HCT116 (cell line): ENCODE measurements around the gene ABHD12. TPM values are rescaled to one million over a fixed set of nuclear protein-coding genes. Genes with fewer than 3 reads are reported as not detected.
A peak's percentile ranks its signal among the peaks of the same experiment; 100 is the strongest.

Experiments used
- ATAC-seq: fragments of 200-7000 bp; cut with Tn5 transposase; 2 replicates; pipeline ENCODE4 v1.9.1; 2020; ENCODE audit warnings: mild to moderate bottlenecking, moderate library complexity
- BruUV-seq: library from RNA; stranded (reverse); fragments of 400-500 nt; replicated peaks from 2 replicates; lab custom pipeline; 2021; lab: Mats Ljungman, UMichigan
- CTCF ChIA-PET: fragments of 300-600 bp; sonication (Branson Sonifier 250); formaldehyde crosslinking; loops from one replicate; lab custom pipeline; 2021; ENCODE audit warnings: antibody characterized with exemption; lab: Charles Lee
- POLR2A ChIA-PET: fragments of 300-600, 350-600 bp; sonication (Branson Sonifier 250); formaldehyde crosslinking; loops from one replicate; lab custom pipeline; 2021; ENCODE audit warnings: antibody characterized with exemption; lab: Charles Lee
- RAD21 ChIA-PET, 2 experiments: fragments of 300-600 bp; sonication (Branson Sonifier 250); formaldehyde crosslinking; loops; one replicate each; lab custom pipeline; 2023; ENCODE audit warnings: low total read pairs in 2 of 2; ENCODE audit not compliant: uncharacterized antibody in 2 of 2, unreplicated experiment in 2 of 2, low non-redundant PET in 1 of 2; lab: Charles Lee
- DNase-seq: peaks from one replicate; pipeline ENCODE4 v3.0.0-alpha.2; 2010; ENCODE audit warnings: low read depth, low spot score
- H2AFZ ChIP-seq: fragments of 200-600 bp; shearing (Covaris generic), sonication (generic); 2 replicates; pipeline ENCODE4 v1.6.1; 2017; ENCODE audit warnings: low read depth, mixed run types, mixed read lengths, antibody characterized with exemption, low read length; ENCODE audit not compliant: poor library complexity, severe bottlenecking
- H3K27ac ChIP-seq: 2 replicates; pipeline ENCODE4 v1.5.1; 2012; ENCODE audit warnings: low read depth, low read length
- H3K27me3 ChIP-seq: fragments of 200-600 bp; sonication (generic); 2 replicates; pipeline ENCODE4 v1.6.1; 2016; ENCODE audit warnings: mixed run types, low read length, mixed read lengths; ENCODE audit not compliant: insufficient read depth
- H3K36me3 ChIP-seq, 2 experiments: fragments of 200-500 bp in 1 of 2; fragments of 200-600 bp in 1 of 2; sonication (Bioruptor generic) in 1 of 2; sonication (generic) in 1 of 2; 2 replicates each; pipeline versions ENCODE4 v1.5.1 to v1.6.1; 2014 to 2016; ENCODE audit warnings: low read length in 2 of 2, inconsistent platforms in 1 of 2, mixed read lengths in 1 of 2, mixed run types in 1 of 2; ENCODE audit not compliant: insufficient read depth in 2 of 2, control insufficient read depth in 1 of 2
- H3K4me1 ChIP-seq, 2 experiments: fragments of 200-600 bp in 1 of 2; sonication (generic) in 1 of 2; 2 replicates each; pipeline versions ENCODE4 v1.5.1 to v1.6.1; 2012 to 2017; ENCODE audit warnings: low read length in 2 of 2, inconsistent platforms in 1 of 2, mild to moderate bottlenecking in 1 of 2, mixed read lengths in 1 of 2, mixed run types in 1 of 2, moderate library complexity in 1 of 2; ENCODE audit not compliant: insufficient read depth in 2 of 2, control insufficient read depth in 1 of 2
- H3K4me2 ChIP-seq: fragments of 200-600 bp; sonication (generic); 2 replicates; pipeline ENCODE4 v1.6.1; 2017; ENCODE audit warnings: mixed run types, low read length, mixed read lengths
- H3K4me3 ChIP-seq, 2 experiments: fragments of 200-600 bp in 1 of 2; sonication (generic) in 1 of 2; replicated peaks in 1 of 2; 2 replicates each; pipeline ENCODE4 v1.5.1; 2011 to 2016; ENCODE audit warnings: low read length in 2 of 2, control low read depth in 1 of 2, low read depth in 1 of 2, mild to moderate bottlenecking in 1 of 2, mixed read lengths in 1 of 2, mixed run types in 1 of 2
- H3K79me2 ChIP-seq: fragments of 200-600 bp; sonication (generic); 2 replicates; pipeline ENCODE4 v1.6.1; 2017; ENCODE audit warnings: mild to moderate bottlenecking, mixed run types, low read length, moderate library complexity, mixed read lengths; ENCODE audit not compliant: insufficient read depth
- H3K9ac ChIP-seq: fragments of 200-600 bp; sonication (generic); 2 replicates; pipeline ENCODE4 v1.6.1; 2016; ENCODE audit warnings: low read length, mixed read lengths
- H3K9me2 ChIP-seq: fragments of 200-600 bp; sonication (generic), shearing (Covaris generic); 2 replicates; pipeline ENCODE4 v1.6.1; 2017; ENCODE audit warnings: mixed run types, mild to moderate bottlenecking, moderate library complexity; ENCODE audit not compliant: insufficient read depth
- H3K9me3 ChIP-seq, 2 experiments: fragments of 200-500 bp in 1 of 2; fragments of 200-600 bp in 1 of 2; sonication (Bioruptor generic) in 1 of 2; sonication (generic) in 1 of 2; 2 replicates each; pipeline ENCODE4 v1.6.1; 2014 to 2017; ENCODE audit warnings: low read length in 2 of 2, mixed read lengths in 2 of 2, inconsistent platforms in 1 of 2, low read depth in 1 of 2, mild to moderate bottlenecking in 1 of 2, mixed run types in 1 of 2, moderate library complexity in 1 of 2; ENCODE audit not compliant: control insufficient read depth in 1 of 2, insufficient read depth in 1 of 2
- H4K20me1 ChIP-seq: fragments of 200-600 bp; sonication (generic), shearing (Covaris generic); 2 replicates; pipeline ENCODE4 v1.6.1; 2017; ENCODE audit warnings: mixed run types, mild to moderate bottlenecking, moderate library complexity; ENCODE audit not compliant: insufficient read depth
- CBX3 ChIP-seq: IDR thresholded peaks from 2 replicates; pipeline ENCODE4 v1.6.1; 2012; ENCODE audit warnings: low read depth
- CEBPB ChIP-seq: IDR thresholded peaks from 2 replicates; pipeline ENCODE4 v1.6.1; 2012; ENCODE audit warnings: low read depth
- EGR1 ChIP-seq: IDR thresholded peaks from 2 replicates; pipeline ENCODE4 v1.6.1; 2012; ENCODE audit warnings: low read depth
- ELF1 ChIP-seq: IDR thresholded peaks from 2 replicates; pipeline ENCODE4 v1.6.1; 2012; ENCODE audit warnings: low read depth, borderline replicate concordance
- EZH2 ChIP-seq: fragments of 200-600 bp; sonication (generic); IDR thresholded peaks from 2 replicates; pipeline ENCODE4 v1.6.1; 2017; ENCODE audit warnings: antibody characterized with exemption, mixed run types
- EZH2phosphoT487 ChIP-seq: fragments of 200-600 bp; IDR thresholded peaks from 2 replicates; pipeline ENCODE4 v1.6.1; 2018; ENCODE audit warnings: antibody characterized with exemption, borderline replicate concordance
- FOSL1 ChIP-seq: IDR thresholded peaks from 2 replicates; pipeline ENCODE4 v1.6.1; 2012; ENCODE audit warnings: low read depth
- JUND ChIP-seq: IDR thresholded peaks from 2 replicates; pipeline ENCODE4 v1.6.1; 2012
- POLR2AphosphoS5 ChIP-seq: IDR thresholded peaks from 2 replicates; pipeline ENCODE4 v1.6.1; 2011; ENCODE audit warnings: mild to moderate bottlenecking, low read depth, low read length, moderate library complexity
- RAD21 ChIP-seq: IDR thresholded peaks from 2 replicates; pipeline ENCODE4 v1.6.1; 2012; ENCODE audit warnings: low read depth, mild to moderate bottlenecking
- REST ChIP-seq: IDR thresholded peaks from 2 replicates; pipeline ENCODE4 v1.6.1; 2012; ENCODE audit warnings: low read depth
- SP1 ChIP-seq: IDR thresholded peaks from 2 replicates; pipeline ENCODE4 v1.6.1; 2012; ENCODE audit warnings: low read depth
- TCF7L2 ChIP-seq: IDR thresholded peaks from 2 replicates; pipeline ENCODE4 v1.7.0; 2011; ENCODE audit warnings: borderline replicate concordance, inconsistent platforms; ENCODE audit not compliant: insufficient read depth, insufficient read length; ENCODE audit errors: extremely low read depth
- ZNF274 ChIP-seq: fragments of 200-500 bp; sonication (Bioruptor generic); IDR thresholded peaks from 2 replicates; pipeline ENCODE4 v1.6.1; 2014; ENCODE audit warnings: mild to moderate bottlenecking, low read depth, low read length, inconsistent platforms
- intact Hi-C: fragments of 100-400 bp; cut with micrococcal nuclease; formaldehyde crosslinking; loops from 2 replicates; pipeline ENCODE4 v1.10.0; 2022
- total RNA-seq: library from RNA; stranded (reverse); gene quantifications from one replicate; pipeline ENCODE4 v1.2.1, GENCODE V29; 2021; ENCODE audit not compliant: unreplicated experiment
- TF ChIP-seq, protein P1 (sequence below): IDR thresholded peaks from 2 replicates; pipeline ENCODE4 v1.6.1; 2011; ENCODE audit warnings: mild to moderate bottlenecking, low read length, moderate library complexity; ENCODE audit not compliant: insufficient replicate concordance; ENCODE audit errors: extremely low read depth
- TF ChIP-seq, protein P2 (sequence below): IDR thresholded peaks from 2 replicates; pipeline ENCODE4 v1.6.1; 2012

The ABHD12 gene
- total RNA-seq, 1 experiment from 2014 or later: 31.7 TPM

- H3K36me3 ChIP-seq: peaks cover 3 to 6% of the 10 kb centered on the region in 2 experiments; a peak in 1 of 4 replicates
- H3K9me3 ChIP-seq: no peaks in the 10 kb centered on the region
- H3K27ac ChIP-seq: 0 out of 2 replicates have a peak overlapping the region, but pooled peaks have one; percentile 26
- RAD21 ChIA-PET: no interaction called here
- peaks cover 29 to 34% of the 10 kb centered on the region in 2 experiments for H3K4me1 ChIP-seq
- POLR2A ChIA-PET: no interaction called here
- intact Hi-C loops: no loop called here
- H2AFZ ChIP-seq: no peak overlapping the region
- no peaks in the 10 kb centered on the region for H4K20me1 ChIP-seq
- no peak for DNase-seq
- H3K4me3 ChIP-seq: no peak overlapping the region
- no peaks in the 10 kb centered on the region for H3K27me3 ChIP-seq
- no peak for ATAC-seq
- TF ChIP-seq POLR2AphosphoS5 (no peak), ZNF274 (no peak), JUND (no peak), EZH2phosphoT487 (no peak), TCF7L2 (no peak), RAD21 (no peak), EGR1 (no peak), FOSL1 (no peak), SP1 (no peak), REST (no peak), EZH2 (no peak), CEBPB (no peak), ELF1 (no peak), CBX3 (no peak)
- TF ChIP-seq, protein P1, sequence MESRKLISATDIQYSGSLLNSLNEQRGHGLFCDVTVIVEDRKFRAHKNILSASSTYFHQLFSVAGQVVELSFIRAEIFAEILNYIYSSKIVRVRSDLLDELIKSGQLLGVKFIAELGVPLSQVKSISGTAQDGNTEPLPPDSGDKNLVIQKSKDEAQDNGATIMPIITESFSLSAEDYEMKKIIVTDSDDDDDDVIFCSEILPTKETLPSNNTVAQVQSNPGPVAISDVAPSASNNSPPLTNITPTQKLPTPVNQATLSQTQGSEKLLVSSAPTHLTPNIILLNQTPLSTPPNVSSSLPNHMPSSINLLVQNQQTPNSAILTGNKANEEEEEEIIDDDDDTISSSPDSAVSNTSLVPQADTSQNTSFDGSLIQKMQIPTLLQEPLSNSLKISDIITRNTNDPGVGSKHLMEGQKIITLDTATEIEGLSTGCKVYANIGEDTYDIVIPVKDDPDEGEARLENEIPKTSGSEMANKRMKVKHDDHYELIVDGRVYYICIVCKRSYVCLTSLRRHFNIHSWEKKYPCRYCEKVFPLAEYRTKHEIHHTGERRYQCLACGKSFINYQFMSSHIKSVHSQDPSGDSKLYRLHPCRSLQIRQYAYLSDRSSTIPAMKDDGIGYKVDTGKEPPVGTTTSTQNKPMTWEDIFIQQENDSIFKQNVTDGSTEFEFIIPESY: no peak
- TF ChIP-seq, protein P2, sequence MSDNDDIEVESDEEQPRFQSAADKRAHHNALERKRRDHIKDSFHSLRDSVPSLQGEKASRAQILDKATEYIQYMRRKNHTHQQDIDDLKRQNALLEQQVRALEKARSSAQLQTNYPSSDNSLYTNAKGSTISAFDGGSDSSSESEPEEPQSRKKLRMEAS: no peak
- no TSS peak for BruUV-seq
- H3K9me2 ChIP-seq: no peaks in the 10 kb centered on the region
- H3K9ac ChIP-seq: no peak overlapping the region
- CTCF ChIA-PET: interaction anchor here (5.0 kb wide), 1 partner anchor 101 kb away, joined by 44 read pairs; no protein-coding TSS in a partner anchor
- no peaks in the 10 kb centered on the region for H3K79me2 ChIP-seq
- no peak overlapping the region for H3K4me2 ChIP-seq
Measured at GRCh38 chr20:25297141-25297905, 93.3 kb downstream of the ABHD12 start.
